PC-3 (cell line): ENCODE measurements around the gene KCNK4.
A peak's percentile ranks its signal among the peaks of the same experiment; 100 is the strongest.

Source experiments
- EZH2 ChIP-seq: fragments of 300-600 bp; sonication (generic); IDR thresholded peaks from one replicate; pipeline ENCODE4 v1.6.1; 2017; ENCODE audit warnings: antibody characterized with exemption, mild to moderate bottlenecking, low read length; ENCODE audit not compliant: unreplicated experiment
- TF ChIP-seq, protein P1 (sequence below): fragments of 300-600 bp; sonication (generic); conservative IDR thresholded peaks from 2 replicates; pipeline ENCODE4 v1.5.1; 2017; ENCODE audit warnings: antibody characterized with exemption, low read depth, mild to moderate bottlenecking, low read length

- TF ChIP-seq, protein P1, sequence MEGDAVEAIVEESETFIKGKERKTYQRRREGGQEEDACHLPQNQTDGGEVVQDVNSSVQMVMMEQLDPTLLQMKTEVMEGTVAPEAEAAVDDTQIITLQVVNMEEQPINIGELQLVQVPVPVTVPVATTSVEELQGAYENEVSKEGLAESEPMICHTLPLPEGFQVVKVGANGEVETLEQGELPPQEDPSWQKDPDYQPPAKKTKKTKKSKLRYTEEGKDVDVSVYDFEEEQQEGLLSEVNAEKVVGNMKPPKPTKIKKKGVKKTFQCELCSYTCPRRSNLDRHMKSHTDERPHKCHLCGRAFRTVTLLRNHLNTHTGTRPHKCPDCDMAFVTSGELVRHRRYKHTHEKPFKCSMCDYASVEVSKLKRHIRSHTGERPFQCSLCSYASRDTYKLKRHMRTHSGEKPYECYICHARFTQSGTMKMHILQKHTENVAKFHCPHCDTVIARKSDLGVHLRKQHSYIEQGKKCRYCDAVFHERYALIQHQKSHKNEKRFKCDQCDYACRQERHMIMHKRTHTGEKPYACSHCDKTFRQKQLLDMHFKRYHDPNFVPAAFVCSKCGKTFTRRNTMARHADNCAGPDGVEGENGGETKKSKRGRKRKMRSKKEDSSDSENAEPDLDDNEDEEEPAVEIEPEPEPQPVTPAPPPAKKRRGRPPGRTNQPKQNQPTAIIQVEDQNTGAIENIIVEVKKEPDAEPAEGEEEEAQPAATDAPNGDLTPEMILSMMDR: peak; percentile 72
- TF ChIP-seq EZH2: no peak
Observed at GRCh38 chr11:64251016-64251752, 39.9 kb upstream of the KCNK4 start, which contains the start of gene PLCB3.
